ENCODE measurements around the gene SLC13A5. TPM values are rescaled to one million over a fixed set of nuclear protein-coding genes. Genes with fewer than 3 reads are reported as not detected.
"Not testable (repeated sequence)": the region's sequence is repeated elsewhere in the genome, so short reads cannot be mapped to it uniquely, and the experiment has no call there.

Gene SLC13A5
- polyA plus RNA-seq, 1 donor from 2014 or later, result 0.30 TPM

DNA sequence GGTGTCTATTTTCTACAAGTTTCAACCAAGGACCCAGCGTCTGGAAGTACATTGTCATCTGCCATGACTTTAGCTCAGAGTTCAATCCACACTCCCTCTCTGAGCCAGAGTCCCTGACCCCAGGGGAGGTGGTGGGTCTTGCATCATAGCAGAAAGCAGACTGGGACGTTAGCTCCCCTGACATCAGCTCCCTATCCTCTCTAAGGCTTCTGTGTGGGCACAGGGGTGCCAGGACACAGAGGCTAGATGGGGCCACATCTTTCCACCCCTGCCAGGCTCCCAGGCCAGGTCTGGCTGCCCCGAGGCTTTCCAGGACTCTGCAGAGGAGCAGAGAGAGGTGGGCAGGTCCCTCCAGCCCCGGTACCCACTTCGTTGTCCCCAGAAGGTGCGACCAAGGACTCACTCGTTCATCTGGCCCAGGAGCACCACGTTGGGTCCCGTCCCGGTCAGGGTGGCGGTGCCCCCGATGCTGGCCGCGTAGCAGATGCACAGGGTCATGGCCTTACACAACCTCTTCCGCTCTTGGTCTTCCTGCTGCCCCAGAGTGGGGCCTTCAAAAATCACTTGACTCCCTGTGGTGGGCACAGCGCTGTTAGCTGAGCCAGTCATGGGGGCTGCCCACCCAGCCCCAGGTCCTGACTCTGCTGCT, 10.5 kb downstream of the SLC13A5 start:
- Mint-ChIP-seq H3K27me3 (peaks cover 4% of the 10 kb centered on the region), H3K4me3 (peak overlapping the region in 2 of 4 donors; percentile 39 to 54), H3K27ac (no peak overlapping the region), H3K4me1 (peaks cover 0 to 4% (median 0%) of the 10 kb centered on the region in 3 donors), H3K9me3 (no peaks in the 10 kb centered on the region), H3K36me3 (no peaks in the 10 kb centered on the region)

DNA sequence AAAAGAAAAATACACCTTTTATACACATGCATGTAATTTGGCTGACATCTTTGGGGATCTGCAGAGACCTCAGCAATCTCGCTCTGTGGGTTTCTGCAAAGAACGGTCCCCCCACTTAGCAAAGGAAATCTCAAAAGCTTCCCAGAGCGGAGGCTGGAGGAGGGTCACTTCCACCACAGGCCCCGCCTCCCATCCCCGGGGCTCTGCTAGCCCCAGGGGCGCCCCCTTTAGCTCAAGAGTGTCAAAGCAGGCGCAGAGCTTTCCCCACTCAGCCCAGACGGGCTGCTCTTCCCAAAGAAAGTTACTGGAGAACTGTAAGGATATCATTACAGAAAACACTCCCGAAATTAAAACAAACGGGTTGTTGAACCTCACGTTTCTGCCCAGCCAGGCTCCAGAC, 11.4 kb downstream of the SLC13A5 start:
- no peak overlapping the region for H3K27ac Mint-ChIP-seq
- H3K9me3 Mint-ChIP-seq, result no peaks in the 10 kb centered on the region
- H3K27me3 Mint-ChIP-seq, result peaks cover 4% of the 10 kb centered on the region

DNA sequence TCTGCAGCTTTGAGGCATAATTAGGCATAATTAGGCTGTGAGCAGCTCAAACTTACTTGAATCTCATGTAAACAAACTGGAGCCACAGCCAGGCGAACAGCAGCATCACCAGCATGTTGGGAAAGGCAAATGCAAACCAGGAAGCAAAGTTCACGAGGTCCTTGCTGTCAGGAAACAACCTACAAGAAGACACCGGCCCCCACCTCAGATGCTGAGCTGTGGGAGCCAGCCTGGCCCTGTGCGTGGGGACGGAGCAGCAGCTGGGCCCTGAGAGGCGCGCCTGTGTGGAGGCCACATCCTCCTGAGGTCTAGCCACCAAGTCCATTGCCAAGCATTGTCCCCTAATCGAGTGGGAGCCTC, 12.2 kb downstream of the SLC13A5 start:
- peaks cover 8% of the 10 kb centered on the region for H3K27me3 Mint-ChIP-seq
- peaks cover 0 to 4% (median 0%) of the 10 kb centered on the region in 3 donors for H3K4me1 Mint-ChIP-seq
- H3K27ac Mint-ChIP-seq, result no peak overlapping the region
- H3K4me3 Mint-ChIP-seq, result no peak overlapping the region
- H3K36me3 Mint-ChIP-seq, result no peaks in the 10 kb centered on the region
- H3K9me3 Mint-ChIP-seq, result peaks cover 0 to 2% (median 0%) of the 10 kb centered on the region in 3 donors

More for the DNA sequence above, 11.4 kb downstream of the SLC13A5 start:
- H3K36me3 Mint-ChIP-seq, result no peaks in the 10 kb centered on the region
- no peak overlapping the region for H3K4me3 Mint-ChIP-seq
- H3K4me1 Mint-ChIP-seq, result peaks cover 0 to 4% (median 0%) of the 10 kb centered on the region in 3 donors

DNA sequence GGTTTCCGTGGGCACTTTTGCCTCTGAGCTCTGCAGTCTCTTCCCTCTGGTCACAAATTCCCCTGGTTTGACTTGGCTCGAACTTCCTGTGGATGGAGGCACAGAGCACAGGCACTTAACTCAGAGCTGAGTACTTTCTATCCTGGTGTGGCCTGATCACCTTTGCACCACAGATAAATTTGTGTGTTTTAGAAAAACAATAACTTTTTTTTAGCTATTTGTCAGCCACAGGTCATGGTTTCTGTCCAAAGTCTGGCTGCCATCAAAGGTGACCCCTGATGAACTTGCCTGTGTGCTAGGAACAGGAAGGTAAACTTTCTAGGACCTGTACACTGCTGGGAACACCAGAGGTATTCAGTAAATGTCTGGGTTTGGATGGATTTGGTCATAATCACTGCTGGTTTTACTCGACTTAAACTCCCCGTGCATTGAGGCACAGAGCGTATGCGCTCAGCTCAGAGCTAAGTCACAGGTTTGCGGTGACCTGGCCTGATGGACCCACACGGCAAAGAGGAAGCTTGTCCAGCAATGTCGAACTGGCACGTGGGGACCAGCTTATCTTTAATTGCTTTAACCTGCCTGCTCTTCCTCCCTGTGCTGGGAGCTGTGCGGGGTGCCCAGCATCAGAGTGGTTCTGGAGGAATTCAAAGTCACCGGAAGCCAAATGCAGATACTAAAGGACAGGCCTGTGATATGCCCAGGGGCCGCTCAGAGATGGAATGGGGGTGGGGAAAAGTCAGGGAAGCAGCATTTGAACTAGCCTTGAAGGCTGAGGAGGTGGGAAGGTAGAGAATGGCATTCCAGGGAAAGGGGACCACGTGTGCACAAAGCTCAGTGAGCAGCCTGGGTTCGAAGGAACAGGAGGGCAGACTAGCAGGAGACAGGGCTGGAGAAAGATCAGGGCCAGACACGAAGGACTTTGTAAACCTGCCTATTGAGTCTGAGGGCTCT, 12.9 kb downstream of the SLC13A5 start:
- peaks cover 0 to 2% (median 0%) of the 10 kb centered on the region in 3 donors for H3K9me3 Mint-ChIP-seq
- H3K27ac Mint-ChIP-seq, result no peak overlapping the region
- H3K4me1 Mint-ChIP-seq, result peaks cover 0 to 4% (median 0%) of the 10 kb centered on the region in 3 donors
- H3K27me3 Mint-ChIP-seq, result peaks cover 12% of the 10 kb centered on the region
- H3K4me3 Mint-ChIP-seq, result peak overlapping the region in 1 of 4 donors; percentile 22
- no peaks in the 10 kb centered on the region for H3K36me3 Mint-ChIP-seq

DNA sequence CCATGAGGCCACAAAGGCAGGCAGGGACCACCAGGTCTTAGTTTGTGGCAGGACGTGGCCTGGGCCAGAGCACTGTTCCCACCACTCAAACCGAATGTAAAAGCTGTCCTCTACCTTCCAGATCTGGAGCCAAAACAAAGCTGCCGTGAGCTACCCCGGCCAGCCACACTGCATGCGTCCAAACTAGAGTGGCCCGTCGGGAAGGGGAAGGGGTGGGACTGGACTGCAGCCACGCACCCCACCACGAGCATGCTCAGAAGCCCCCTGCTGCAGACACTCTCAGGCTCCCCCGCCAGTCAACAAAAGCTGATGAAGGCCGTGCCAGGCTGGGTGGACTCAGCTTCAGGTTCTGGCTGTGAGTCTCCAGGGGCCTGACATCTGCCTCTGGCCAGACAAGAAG, 15.2 kb downstream of the SLC13A5 start:
- no peak overlapping the region for H3K4me3 Mint-ChIP-seq

DNA sequence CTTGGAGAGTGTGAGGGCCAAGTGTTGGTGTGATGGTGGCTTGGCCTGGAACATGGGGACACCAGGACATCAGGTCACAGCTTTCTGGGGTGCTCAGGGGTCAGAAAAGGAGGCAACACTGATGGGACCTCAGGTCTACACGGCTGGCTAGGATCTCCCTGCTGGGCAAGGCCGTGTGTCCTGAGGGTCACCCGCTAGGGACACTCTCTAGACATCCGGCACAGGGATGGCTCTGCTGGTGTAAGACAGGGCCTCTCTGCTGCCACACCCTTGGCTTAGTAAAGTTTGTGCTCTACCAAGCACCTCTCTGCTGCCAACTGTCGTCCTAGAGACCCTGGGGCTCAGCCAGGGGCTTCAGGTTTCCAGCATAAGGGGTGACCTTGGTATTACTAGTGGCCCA, 16.3 kb downstream of the SLC13A5 start:
- peaks cover 15% of the 10 kb centered on the region for H3K27me3 Mint-ChIP-seq
- peaks cover 0 to 4% (median 0%) of the 10 kb centered on the region in 3 donors for H3K4me1 Mint-ChIP-seq
- H3K36me3 Mint-ChIP-seq, result no peaks in the 10 kb centered on the region
- H3K9me3 Mint-ChIP-seq, result peaks cover 0 to 2% (median 0%) of the 10 kb centered on the region in 3 donors
- H3K27ac Mint-ChIP-seq, result no peak overlapping the region
- no peak overlapping the region for H3K4me3 Mint-ChIP-seq

More for the DNA sequence above, 15.2 kb downstream of the SLC13A5 start:
- Mint-ChIP-seq H3K9me3 (peaks cover 0 to 2% (median 0%) of the 10 kb centered on the region in 3 donors), H3K27ac (no peak overlapping the region), H3K36me3 (no peaks in the 10 kb centered on the region), H3K27me3 (peaks cover 15% of the 10 kb centered on the region), H3K4me1 (peaks cover 0 to 4% (median 0%) of the 10 kb centered on the region in 3 donors)

DNA sequence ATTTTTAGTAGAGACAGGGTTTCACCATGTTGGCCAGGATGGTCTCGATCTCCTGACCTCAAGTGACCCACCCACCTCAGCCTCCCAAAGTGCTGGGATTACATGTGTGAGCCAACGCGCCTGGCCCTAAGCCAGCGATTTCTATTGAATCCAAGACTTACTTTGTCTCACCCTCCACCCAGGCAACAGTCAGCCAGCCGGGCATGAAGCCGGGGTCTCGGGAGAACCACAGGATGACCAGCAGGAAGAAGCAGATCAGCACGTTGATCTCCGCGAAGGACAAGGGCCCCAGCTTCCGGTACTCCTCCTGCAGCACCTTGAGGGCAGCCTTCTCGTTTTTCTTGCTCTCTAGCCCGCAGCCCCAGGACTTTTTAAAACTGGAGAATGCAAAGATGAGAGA, 17.6 kb downstream of the SLC13A5 start:
- H3K36me3 Mint-ChIP-seq, result no peaks in the 10 kb centered on the region
- H3K27ac Mint-ChIP-seq, result no peak overlapping the region

DNA sequence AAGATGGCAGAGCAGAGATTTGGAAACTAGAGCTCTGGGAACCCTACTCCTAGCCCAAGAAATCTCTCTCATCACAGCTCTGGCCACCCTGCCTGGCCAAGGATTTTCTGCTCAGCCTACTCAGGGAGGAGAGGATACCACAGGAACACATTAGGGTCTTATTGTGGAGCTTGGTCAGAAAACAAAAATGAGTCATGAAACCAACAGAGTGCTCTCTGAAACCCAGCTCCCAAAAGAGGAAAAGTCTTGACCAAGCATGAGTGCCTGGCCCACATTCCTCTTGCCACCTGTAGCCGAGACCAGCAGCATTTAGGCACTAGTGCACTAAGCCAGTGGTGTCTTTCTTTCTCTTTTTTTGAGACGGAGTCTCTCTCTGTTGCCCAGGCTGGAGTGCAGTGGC, 18.1 kb downstream of the SLC13A5 start:
- H3K27me3 Mint-ChIP-seq, result peaks cover 16% of the 10 kb centered on the region
- H3K27ac Mint-ChIP-seq, result no peak overlapping the region
- H3K4me3 Mint-ChIP-seq, result no peak overlapping the region
- H3K9me3 Mint-ChIP-seq, result peaks cover 0 to 2% (median 0%) of the 10 kb centered on the region in 3 donors
- no peaks in the 10 kb centered on the region for H3K4me1 Mint-ChIP-seq
- H3K36me3 Mint-ChIP-seq, result no peaks in the 10 kb centered on the region

More for the DNA sequence above, 17.6 kb downstream of the SLC13A5 start:
- H3K4me1 Mint-ChIP-seq, result peaks cover 0 to under 1% (median 0%) of the 10 kb centered on the region in 3 donors
- no peak overlapping the region for H3K4me3 Mint-ChIP-seq
- peaks cover 0 to 2% (median 0%) of the 10 kb centered on the region in 3 donors for H3K9me3 Mint-ChIP-seq
- peaks cover 15% of the 10 kb centered on the region for H3K27me3 Mint-ChIP-seq

DNA sequence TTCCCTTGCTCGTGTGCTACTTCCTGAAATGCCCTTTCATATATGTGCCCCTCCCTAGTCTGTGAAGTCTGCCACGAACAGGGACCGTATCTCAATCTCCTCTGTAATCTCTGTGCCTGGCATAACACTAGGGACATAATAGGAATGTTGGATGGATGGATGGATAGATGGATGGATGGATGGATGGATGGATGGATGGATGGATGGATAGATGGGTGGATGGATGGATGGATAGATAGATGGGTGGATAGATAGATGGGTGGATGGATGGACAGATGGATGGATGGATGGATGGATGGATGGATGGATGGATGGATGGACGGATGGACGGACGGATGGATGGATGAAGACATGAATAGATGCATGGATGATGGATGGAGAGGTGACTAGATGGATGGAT, 21.2 kb downstream of the SLC13A5 start:
- H3K9me3 Mint-ChIP-seq, H3K4me1 Mint-ChIP-seq: not testable (repeated sequence)
- peaks cover 14% of the 10 kb centered on the region for H3K27me3 Mint-ChIP-seq

DNA sequence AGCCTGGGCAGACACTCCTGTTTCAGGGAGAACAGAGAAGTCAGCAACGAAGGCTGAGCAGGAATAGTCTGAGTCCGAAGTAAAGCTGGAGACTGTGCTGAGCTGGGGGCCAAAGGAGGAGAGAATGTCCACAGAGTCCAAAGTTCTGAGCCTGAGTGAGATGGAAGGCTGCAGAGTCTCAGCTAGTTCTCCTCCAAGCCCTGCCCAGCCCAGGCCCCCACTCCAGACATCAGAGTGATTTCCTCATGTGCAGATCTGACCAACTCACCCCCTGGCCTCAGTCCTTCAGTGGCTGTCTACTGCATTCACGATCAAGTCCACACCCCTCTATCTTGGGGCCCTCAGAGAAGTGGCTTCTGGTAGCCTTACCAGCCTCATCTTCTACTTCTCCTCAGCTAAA, 21.6 kb downstream of the SLC13A5 start:
- H3K36me3 Mint-ChIP-seq, result peaks cover 1% of the 10 kb centered on the region
- peaks cover 0 to 2% (median 0%) of the 10 kb centered on the region in 3 donors for H3K9me3 Mint-ChIP-seq
- H3K27me3 Mint-ChIP-seq, result peaks cover 15% of the 10 kb centered on the region
- H3K27ac Mint-ChIP-seq, result peak overlapping the region in 1 of 3 donors; percentile 76
- H3K4me3 Mint-ChIP-seq, result no peak overlapping the region
- H3K4me1 Mint-ChIP-seq, result peaks cover 0 to 1% (median 0%) of the 10 kb centered on the region in 3 donors

More for the DNA sequence above, 21.2 kb downstream of the SLC13A5 start:
- H3K4me3 Mint-ChIP-seq, H3K36me3 Mint-ChIP-seq: not testable (repeated sequence)
- H3K27ac Mint-ChIP-seq, result peak overlapping the region in 1 of 3 donors; percentile 76

DNA sequence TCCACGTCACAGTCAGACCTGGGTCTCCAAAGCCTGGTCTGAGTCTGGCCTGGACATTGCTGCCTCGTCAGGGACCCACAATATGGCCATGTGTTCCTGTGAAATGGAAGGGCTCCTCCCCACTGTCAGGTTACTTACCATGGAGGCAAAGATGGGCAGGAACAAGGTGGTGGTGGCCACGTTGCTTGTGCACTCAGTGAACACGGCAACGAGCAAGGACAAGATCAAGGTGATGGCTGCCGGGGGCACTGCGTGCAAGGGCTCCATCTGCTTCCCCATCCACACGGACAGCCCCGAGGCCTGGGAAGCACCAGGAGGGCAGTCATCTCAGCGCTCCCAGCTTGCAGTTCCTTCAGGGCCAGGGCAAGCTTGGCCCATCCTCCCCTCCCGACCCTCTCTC, 22.5 kb downstream of the SLC13A5 start:
- Mint-ChIP-seq H3K27ac (no peak overlapping the region), H3K9me3 (no peaks in the 10 kb centered on the region), H3K27me3 (peaks cover 10% of the 10 kb centered on the region), H3K4me1 (peaks cover 0 to 1% (median 0%) of the 10 kb centered on the region in 3 donors), H3K36me3 (peaks cover 1% of the 10 kb centered on the region), H3K4me3 (no peak overlapping the region)

DNA sequence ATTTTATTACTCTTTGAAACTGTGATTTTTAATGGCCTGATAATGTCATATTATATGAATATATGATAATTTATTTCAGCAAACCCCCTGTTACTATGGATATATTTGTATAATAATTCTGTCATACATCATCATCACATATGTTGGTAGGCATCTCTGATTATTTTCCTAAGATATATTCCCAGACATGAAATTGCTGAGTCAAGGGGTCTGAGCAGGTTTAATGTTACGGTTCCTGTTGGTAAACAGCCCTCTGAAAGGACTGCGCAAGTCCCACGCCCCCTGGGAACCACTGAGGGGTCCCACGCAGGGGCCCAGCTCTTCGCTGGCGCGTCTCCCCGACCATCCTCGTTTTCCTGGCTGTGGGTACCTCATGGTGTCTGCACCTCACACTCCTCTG, 24.2 kb downstream of the SLC13A5 start:
- no peaks in the 10 kb centered on the region for H3K9me3 Mint-ChIP-seq
- peaks cover 0 to 1% (median 0%) of the 10 kb centered on the region in 3 donors for H3K4me1 Mint-ChIP-seq
- H3K36me3 Mint-ChIP-seq, result peaks cover 4% of the 10 kb centered on the region
- H3K27me3 Mint-ChIP-seq, result peaks cover 8% of the 10 kb centered on the region
- no peak overlapping the region for H3K4me3 Mint-ChIP-seq
- H3K27ac Mint-ChIP-seq, result no peak overlapping the region

DNA sequence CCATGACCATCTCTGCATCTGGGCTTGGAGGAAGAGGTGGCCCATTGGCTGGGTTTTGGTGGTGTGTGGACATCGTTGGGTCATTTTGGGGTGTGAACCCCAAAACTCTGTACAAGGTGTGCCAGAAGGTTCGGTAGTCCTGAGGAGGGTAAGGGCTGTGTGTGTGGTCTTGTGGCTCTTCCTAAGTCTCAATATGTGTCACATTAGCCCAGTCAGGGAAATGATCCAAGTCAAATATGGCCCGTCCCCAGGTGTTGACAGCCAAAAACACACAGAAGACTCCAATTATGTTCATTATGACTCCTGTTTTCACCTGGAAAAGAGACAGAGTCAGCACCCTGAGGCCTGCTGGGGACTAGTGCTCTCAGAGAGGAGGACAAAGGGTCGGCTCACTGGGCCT, 27.1 kb downstream of the SLC13A5 start:
- Mint-ChIP-seq H3K27me3 (peaks cover 8% of the 10 kb centered on the region), H3K36me3 (peaks cover 6% of the 10 kb centered on the region), H3K4me3 (no peak overlapping the region), H3K9me3 (no peaks in the 10 kb centered on the region), H3K27ac (no peak overlapping the region), H3K4me1 (peaks cover 0 to 1% (median 0%) of the 10 kb centered on the region in 3 donors)

DNA sequence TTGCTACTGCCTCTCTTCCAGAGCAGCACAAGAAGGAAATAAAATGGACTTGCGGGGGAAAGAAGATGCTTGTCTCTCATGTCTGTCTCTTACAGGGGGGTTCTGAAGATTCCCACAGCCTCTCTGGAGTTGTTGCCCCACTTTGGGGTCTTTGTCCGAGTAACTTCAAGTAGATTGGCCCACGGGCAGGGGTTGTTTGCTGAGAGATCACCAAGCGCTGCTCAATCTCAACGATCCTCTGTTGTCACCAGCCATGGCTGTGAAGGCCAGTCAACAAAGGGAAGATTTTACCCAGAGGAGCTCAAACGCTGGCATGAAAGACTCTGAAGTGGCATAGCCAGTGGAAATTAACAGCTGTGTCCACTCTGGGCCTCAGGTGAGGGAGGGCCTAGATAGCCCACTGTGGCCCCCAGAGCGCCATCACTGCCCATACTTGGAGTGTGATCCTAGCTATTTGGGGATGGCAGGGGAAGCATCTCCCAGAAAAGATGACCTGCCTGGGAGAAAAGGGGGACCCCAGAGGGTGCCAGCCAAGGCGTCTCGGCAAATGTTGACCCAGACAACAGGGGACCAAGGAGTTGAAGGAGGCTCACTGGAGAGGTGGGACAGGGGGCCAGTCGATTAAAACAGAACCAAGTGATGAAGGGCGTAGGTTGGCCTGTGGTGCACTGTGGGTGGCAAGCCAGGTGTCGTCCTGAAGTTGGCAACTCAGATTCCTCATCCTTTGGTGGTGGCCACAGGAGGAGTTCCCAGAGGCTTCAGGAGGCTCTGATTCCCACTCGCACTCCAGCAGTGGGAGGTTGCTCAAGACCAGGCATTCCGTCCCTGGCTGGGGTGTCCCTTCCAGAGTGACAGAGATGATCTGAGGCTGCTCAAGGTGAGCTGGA, 28.0 kb downstream of the SLC13A5 start:
- Mint-ChIP-seq H3K27me3 (peaks cover 8% of the 10 kb centered on the region), H3K4me3 (peak overlapping the region in 1 of 4 donors; percentile 9), H3K36me3 (peaks cover 6% of the 10 kb centered on the region), H3K27ac (peak overlapping the region in 1 of 3 donors; percentile 36), H3K4me1 (peaks cover 0 to 1% (median 0%) of the 10 kb centered on the region in 3 donors), H3K9me3 (no peaks in the 10 kb centered on the region)
